ENCODE measurements around the gene SEZ6L2.
"Not testable (repeated sequence)": the region's sequence is repeated elsewhere in the genome, so short reads cannot be mapped to it uniquely, and the experiment has no call there.

GRCh38 chr16:29889372-29889771 is 10.0 kb downstream of the SEZ6L2 start:
- not testable (repeated sequence) for TF ChIP-seq CTCF (IDR thresholded peaks at IDR 0.05; ENCODE audit: low read length); EZH2 (optimal IDR thresholded peaks at IDR 0.05; ENCODE audit: low read depth, low read length)
